H9 (cell line): ENCODE data around the gene YRDC. TPM values are rescaled to one million over a fixed set of nuclear protein-coding genes. Genes with fewer than 3 reads are reported as not detected.

ENCODE experiments used
- DNase-seq: peaks from one replicate; pipeline ENCODE4 v3.0.0-alpha.2; 2017
- H2AFZ ChIP-seq: one replicate; pipeline ENCODE4 v1.6.1; 2013; ENCODE audit warnings: mild to moderate bottlenecking, low read length, control low read depth, moderate library complexity
- H2AK5ac ChIP-seq: 2 replicates; pipeline ENCODE4 v1.6.1; 2013; ENCODE audit warnings: low read length, control low read depth, mixed read lengths; ENCODE audit not compliant: insufficient read length
- H2BK120ac ChIP-seq: one replicate; pipeline ENCODE4 v1.6.1; 2013; ENCODE audit warnings: low read depth, mild to moderate bottlenecking, low read length, control low read depth, inconsistent platforms; ENCODE audit not compliant: poor library complexity, severe bottlenecking
- H2BK12ac ChIP-seq: 2 replicates; pipeline ENCODE4 v1.6.1; 2013; ENCODE audit warnings: low read length, control low read depth, mixed read lengths, low read depth; ENCODE audit not compliant: insufficient read length
- H2BK15ac ChIP-seq: 2 replicates; pipeline ENCODE4 v1.6.1; 2013; ENCODE audit warnings: low read depth, low read length, control low read depth
- H2BK20ac ChIP-seq: one replicate; pipeline ENCODE4 v1.6.1; 2013; ENCODE audit warnings: low read depth, mild to moderate bottlenecking, low read length, control low read depth, inconsistent platforms; ENCODE audit not compliant: poor library complexity, severe bottlenecking
- H2BK5ac ChIP-seq: 2 replicates; pipeline ENCODE4 v1.6.1; 2013; ENCODE audit warnings: low read length, control low read depth, mixed read lengths; ENCODE audit not compliant: insufficient read length
- H3K14ac ChIP-seq: 2 replicates; pipeline ENCODE4 v1.6.1; 2013; ENCODE audit warnings: low read length, control low read depth; ENCODE audit not compliant: insufficient read depth
- H3K18ac ChIP-seq: 2 replicates; pipeline ENCODE4 v1.6.1; 2013; ENCODE audit warnings: low read depth, mild to moderate bottlenecking, mixed read lengths, low read length, control low read depth; ENCODE audit not compliant: insufficient read length
- H3K23ac ChIP-seq: 2 replicates; pipeline ENCODE4 v1.6.1; 2013; ENCODE audit warnings: low read length, control low read depth, mixed read lengths, low read depth; ENCODE audit not compliant: insufficient read length
- H3K23me2 ChIP-seq: 2 replicates; pipeline ENCODE4 v1.6.1; 2013; ENCODE audit warnings: low read depth, mild to moderate bottlenecking, mixed read lengths, low read length, control low read depth; ENCODE audit not compliant: insufficient read length, poor library complexity, severe bottlenecking
- H3K27ac ChIP-seq: 2 replicates; pipeline ENCODE4 v1.5.1; 2013; ENCODE audit warnings: low read length, control low read depth, mixed read lengths, low read depth; ENCODE audit not compliant: insufficient read length
- H3K27me3 ChIP-seq: 2 replicates; pipeline ENCODE4 v1.6.1; 2013; ENCODE audit warnings: low read length, control low read depth, inconsistent platforms; ENCODE audit not compliant: insufficient read depth
- H3K4ac ChIP-seq: 2 replicates; pipeline ENCODE4 v1.6.1; 2013; ENCODE audit warnings: low read depth, mild to moderate bottlenecking, control low read depth, inconsistent platforms, low read length, moderate library complexity
- H3K4me1 ChIP-seq: 2 replicates; pipeline ENCODE4 v1.6.1; 2013; ENCODE audit warnings: low read length, control low read depth, inconsistent platforms; ENCODE audit not compliant: insufficient read depth
- H3K4me2 ChIP-seq: 2 replicates; pipeline ENCODE4 v1.6.1; 2013; ENCODE audit warnings: low read length, control low read depth, mixed read lengths; ENCODE audit not compliant: insufficient read length, insufficient read depth
- H3K56ac ChIP-seq: 2 replicates; pipeline ENCODE4 v1.6.1; 2013; ENCODE audit warnings: low read depth, mild to moderate bottlenecking, mixed read lengths, low read length, control low read depth; ENCODE audit not compliant: insufficient read length
- H3K79me1 ChIP-seq: 2 replicates; pipeline ENCODE4 v1.6.1; 2013; ENCODE audit warnings: low read depth, mild to moderate bottlenecking, moderate library complexity, low read length, control low read depth, inconsistent platforms; ENCODE audit not compliant: insufficient read depth, poor library complexity, severe bottlenecking
- H3K79me2 ChIP-seq: 2 replicates; pipeline ENCODE4 v1.6.1; 2013; ENCODE audit warnings: low read length, control low read depth, inconsistent platforms; ENCODE audit not compliant: insufficient read depth
- H3K9ac ChIP-seq: 2 replicates; pipeline ENCODE4 v1.6.1; 2013; ENCODE audit warnings: low read length, control low read depth, mixed read lengths; ENCODE audit not compliant: insufficient read length; ENCODE audit errors: extremely low read depth
- H3K9me3 ChIP-seq: one replicate; pipeline ENCODE4 v1.6.1; 2013; ENCODE audit warnings: low read depth, low read length, inconsistent platforms; ENCODE audit not compliant: control insufficient read depth
- H3T11ph ChIP-seq: one replicate; pipeline ENCODE4 v1.6.1; 2013; ENCODE audit warnings: mild to moderate bottlenecking, low read length, control low read depth, inconsistent platforms
- H4K20me1 ChIP-seq: one replicate; pipeline ENCODE4 v1.6.1; 2013; ENCODE audit not compliant: control insufficient read depth, insufficient read length, insufficient read depth
- H4K5ac ChIP-seq: 2 replicates; pipeline ENCODE4 v1.6.1; 2013; ENCODE audit warnings: low read depth, mild to moderate bottlenecking, mixed read lengths, low read length, control low read depth; ENCODE audit not compliant: insufficient read length
- H4K8ac ChIP-seq: replicated peaks from 2 replicates; pipeline ENCODE4 v1.6.1; 2013; ENCODE audit warnings: low read length, control low read depth, mixed read lengths, low read depth; ENCODE audit not compliant: insufficient read length
- H4K91ac ChIP-seq: 2 replicates; pipeline ENCODE4 v1.6.1; 2013; ENCODE audit warnings: low read depth, mild to moderate bottlenecking, moderate library complexity, mixed read lengths, low read length, control low read depth; ENCODE audit not compliant: insufficient read length
- H3K27ac Mint-ChIP-seq, 3 experiments: 2 replicates in 2 of 3; 3 replicates in 1 of 3; pipeline ENCODE4 v1.8.0; 2020 to 2021; ENCODE audit warnings: mixed read lengths in 3 of 3, mild to moderate bottlenecking in 1 of 3, moderate library complexity in 1 of 3
- H3K27me3 Mint-ChIP-seq: 2 replicates; pipeline ENCODE4 v1.8.0; 2021; ENCODE audit warnings: low read depth, mild to moderate bottlenecking, moderate library complexity, mixed read lengths
- H3K36me3 Mint-ChIP-seq, 3 experiments: 2 replicates in 2 of 3; 3 replicates in 1 of 3; pipeline ENCODE4 v1.8.0; 2020 to 2021; ENCODE audit warnings: low read depth in 3 of 3, mixed read lengths in 3 of 3; ENCODE audit not compliant: insufficient read depth in 1 of 3
- H3K4me1 Mint-ChIP-seq, 2 experiments: 2 replicates each; pipeline ENCODE4 v1.8.0; 2020; ENCODE audit warnings: mixed read lengths in 2 of 2
- H3K4me3 Mint-ChIP-seq, 2 experiments: 2 replicates in 1 of 2; 3 replicates in 1 of 2; pipeline ENCODE4 v1.8.0; 2020 to 2021; ENCODE audit warnings: mild to moderate bottlenecking in 2 of 2, mixed read lengths in 2 of 2, moderate library complexity in 1 of 2
- H3K9me3 Mint-ChIP-seq, 2 experiments: 2 replicates in 1 of 2; 3 replicates in 1 of 2; pipeline ENCODE4 v1.8.0; 2020; ENCODE audit warnings: mild to moderate bottlenecking in 2 of 2, mixed read lengths in 2 of 2, moderate library complexity in 1 of 2
- WGBS: extraction: QIAGEN DNeasy Blood & Tissue Kit; methylation state at CpG from one replicate; pipeline ENCODE4 v1.1.7; 2013; ENCODE audit warnings: missing lambda C conversion rate, low lambda C conversion rate, mixed read lengths; ENCODE audit not compliant: insufficient read length; ENCODE audit errors: extremely low coverage; 5-methylcytosine and 5-hydroxymethylcytosine counted together
- total RNA-seq: library from RNA; stranded (reverse); gene quantifications from 2 replicates; pipeline ENCODE4 v1.2.1, GENCODE V29; 2021
- TF ChIP-seq, protein P1 (sequence below): fragments of 200-600 bp; sonication (generic); conservative IDR thresholded peaks from 3 replicates; pipeline ENCODE4 v1.8.0; 2021; ENCODE audit warnings: antibody characterized with exemption, mild to moderate bottlenecking

Gene YRDC
- total RNA-seq, 1 experiment from 2014 or later = 28.0 TPM

- Histone ChIP-seq H3K79me2 (no peaks in the 10 kb centered on the region), H3K27ac (no peak overlapping the region), H2BK120ac (no peak overlapping the region), H3K23me2 (no peaks in the 10 kb centered on the region), H3K9me3 (no peaks in the 10 kb centered on the region), H2BK12ac (no peak overlapping the region), H2BK15ac (no peak overlapping the region), H3K4ac (no peak overlapping the region), H4K8ac (no peak overlapping the region), H3K79me1 (no peaks in the 10 kb centered on the region), H3T11ph (no peak overlapping the region), H3K27me3 (no peaks in the 10 kb centered on the region), H3K4me2 (no peak overlapping the region), H3K18ac (no peak overlapping the region), H2AFZ (no peak overlapping the region), H4K5ac (no peak overlapping the region), H3K23ac (no peak overlapping the region), H4K91ac (no peak overlapping the region), H2AK5ac (no peak overlapping the region), H3K56ac (no peak overlapping the region), H3K4me1 (no peaks in the 10 kb centered on the region), H2BK20ac (no peak overlapping the region), H4K20me1 (no peaks in the 10 kb centered on the region), H2BK5ac (no peak overlapping the region), H3K14ac (no peak overlapping the region), H3K9ac (no peak overlapping the region)
- no peaks in the 10 kb centered on the region for H3K27me3 Mint-ChIP-seq
- WGBS = no CpG with 5 or more reads among the region's 2 CpGs
- no peaks in the 10 kb centered on the region for H3K4me1 Mint-ChIP-seq
- no peak overlapping the region for H3K4me3 Mint-ChIP-seq
- TF ChIP-seq, protein P1, sequence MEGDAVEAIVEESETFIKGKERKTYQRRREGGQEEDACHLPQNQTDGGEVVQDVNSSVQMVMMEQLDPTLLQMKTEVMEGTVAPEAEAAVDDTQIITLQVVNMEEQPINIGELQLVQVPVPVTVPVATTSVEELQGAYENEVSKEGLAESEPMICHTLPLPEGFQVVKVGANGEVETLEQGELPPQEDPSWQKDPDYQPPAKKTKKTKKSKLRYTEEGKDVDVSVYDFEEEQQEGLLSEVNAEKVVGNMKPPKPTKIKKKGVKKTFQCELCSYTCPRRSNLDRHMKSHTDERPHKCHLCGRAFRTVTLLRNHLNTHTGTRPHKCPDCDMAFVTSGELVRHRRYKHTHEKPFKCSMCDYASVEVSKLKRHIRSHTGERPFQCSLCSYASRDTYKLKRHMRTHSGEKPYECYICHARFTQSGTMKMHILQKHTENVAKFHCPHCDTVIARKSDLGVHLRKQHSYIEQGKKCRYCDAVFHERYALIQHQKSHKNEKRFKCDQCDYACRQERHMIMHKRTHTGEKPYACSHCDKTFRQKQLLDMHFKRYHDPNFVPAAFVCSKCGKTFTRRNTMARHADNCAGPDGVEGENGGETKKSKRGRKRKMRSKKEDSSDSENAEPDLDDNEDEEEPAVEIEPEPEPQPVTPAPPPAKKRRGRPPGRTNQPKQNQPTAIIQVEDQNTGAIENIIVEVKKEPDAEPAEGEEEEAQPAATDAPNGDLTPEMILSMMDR = no peak
- H3K36me3 Mint-ChIP-seq = peaks cover 14 to 49% (median 32%) of the 10 kb centered on the region in 3 experiments; a peak in 6 of 7 replicates
- no peaks in the 10 kb centered on the region for H3K9me3 Mint-ChIP-seq
- DNase-seq = no peak
- H3K27ac Mint-ChIP-seq = no peak overlapping the region
Observed at GRCh38 chr1:37824001-37824400, 16.0 kb upstream of the YRDC start.
